DOHH2 (cell line): Measurements from ENCODE around the gene FAM184B.

Experiments used
- EZH2phosphoT487 ChIP-seq: fragments of 200-600 bp; sonication (generic); IDR thresholded peaks from 2 replicates; pipeline ENCODE4 v1.6.1; 2017; ENCODE audit warnings: borderline replicate concordance, mild to moderate bottlenecking, antibody characterized with exemption, low read length, moderate library complexity, mixed read lengths
- TF ChIP-seq, protein P1 (sequence below): fragments of 200-600 bp; sonication (generic); IDR thresholded peaks from one replicate; pipeline ENCODE4 v1.5.1; 2014; ENCODE audit warnings: antibody characterized with exemption, mild to moderate bottlenecking, low read depth, low read length; ENCODE audit not compliant: poor library complexity, severe bottlenecking

DNA sequence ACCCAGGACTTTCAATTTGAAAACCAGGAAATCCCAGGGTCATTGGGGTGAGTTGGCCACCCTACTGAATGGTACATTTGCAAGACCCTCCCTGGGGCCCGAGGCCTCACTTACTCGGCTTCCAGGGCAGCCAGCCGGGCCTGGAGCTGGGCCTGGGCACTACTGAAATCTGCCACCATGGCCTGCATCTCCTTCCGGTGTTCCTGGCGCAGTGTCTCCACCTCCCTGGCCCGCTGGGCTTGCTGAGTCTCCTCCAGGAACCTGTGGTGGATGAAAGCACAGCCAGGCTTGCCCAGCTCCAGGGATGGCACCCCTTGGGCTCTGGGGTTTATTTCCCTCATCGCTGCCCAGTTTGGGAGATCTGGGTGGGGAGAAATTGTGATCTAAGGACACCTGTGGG is 142.3 kb downstream of the FAM184B start:
- TF ChIP-seq, protein P1, sequence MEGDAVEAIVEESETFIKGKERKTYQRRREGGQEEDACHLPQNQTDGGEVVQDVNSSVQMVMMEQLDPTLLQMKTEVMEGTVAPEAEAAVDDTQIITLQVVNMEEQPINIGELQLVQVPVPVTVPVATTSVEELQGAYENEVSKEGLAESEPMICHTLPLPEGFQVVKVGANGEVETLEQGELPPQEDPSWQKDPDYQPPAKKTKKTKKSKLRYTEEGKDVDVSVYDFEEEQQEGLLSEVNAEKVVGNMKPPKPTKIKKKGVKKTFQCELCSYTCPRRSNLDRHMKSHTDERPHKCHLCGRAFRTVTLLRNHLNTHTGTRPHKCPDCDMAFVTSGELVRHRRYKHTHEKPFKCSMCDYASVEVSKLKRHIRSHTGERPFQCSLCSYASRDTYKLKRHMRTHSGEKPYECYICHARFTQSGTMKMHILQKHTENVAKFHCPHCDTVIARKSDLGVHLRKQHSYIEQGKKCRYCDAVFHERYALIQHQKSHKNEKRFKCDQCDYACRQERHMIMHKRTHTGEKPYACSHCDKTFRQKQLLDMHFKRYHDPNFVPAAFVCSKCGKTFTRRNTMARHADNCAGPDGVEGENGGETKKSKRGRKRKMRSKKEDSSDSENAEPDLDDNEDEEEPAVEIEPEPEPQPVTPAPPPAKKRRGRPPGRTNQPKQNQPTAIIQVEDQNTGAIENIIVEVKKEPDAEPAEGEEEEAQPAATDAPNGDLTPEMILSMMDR: no peak
- TF ChIP-seq EZH2phosphoT487: no peak
